Fibroblast of the aortic adventitia (primary cell): ENCODE data around the gene MAD1L1. TPM values are rescaled to one million over a fixed set of nuclear protein-coding genes. Genes with fewer than 3 reads are reported as not detected.

Experiments
- DNase-seq: peaks from one replicate; pipeline ENCODE4 v3.0.0-alpha.2; 2010; ENCODE audit warnings: low read depth
- H3K4me3 ChIP-seq: 2 replicates; pipeline ENCODE4 v1.5.1; 2011; ENCODE audit warnings: low read depth, mild to moderate bottlenecking, control low read depth, low read length, moderate library complexity
- total RNA-seq: library from RNA; depleted of rRNA; stranded (reverse); fragments of >200 nt; gene quantifications from 2 replicates; pipeline ENCODE4 v1.2.3, GENCODE V29; 2012; ENCODE audit warnings: low replicate concordance
- TF ChIP-seq, protein P1 (sequence below): IDR thresholded peaks from 2 replicates; pipeline ENCODE4 v1.5.1; 2011; ENCODE audit warnings: mild to moderate bottlenecking, low read length, control low read depth, inconsistent platforms; ENCODE audit not compliant: insufficient read depth

The MAD1L1 gene
- total RNA-seq, 1 donor: 22.9 TPM

DNA sequence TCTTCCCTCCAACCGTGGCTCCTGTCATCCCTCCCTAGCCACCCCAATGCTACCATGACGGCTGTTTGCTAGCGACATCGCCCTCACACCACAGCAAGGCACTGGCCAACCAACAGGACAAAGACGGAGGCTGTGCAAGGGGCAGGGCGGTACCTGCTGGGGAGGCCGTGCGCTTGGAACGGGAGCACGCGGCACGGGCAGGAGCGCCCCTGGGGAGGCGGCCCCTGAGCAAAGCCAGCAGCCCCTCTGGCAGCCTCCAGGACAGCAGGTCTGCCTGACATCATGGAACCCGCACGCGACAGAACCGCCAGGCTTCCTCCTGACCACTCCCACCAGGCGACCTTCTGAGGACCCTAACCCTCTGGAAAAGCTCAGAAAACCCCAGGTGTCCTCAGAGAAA lies 12.7 kb downstream of the MAD1L1 start:
- TF ChIP-seq, protein P1, sequence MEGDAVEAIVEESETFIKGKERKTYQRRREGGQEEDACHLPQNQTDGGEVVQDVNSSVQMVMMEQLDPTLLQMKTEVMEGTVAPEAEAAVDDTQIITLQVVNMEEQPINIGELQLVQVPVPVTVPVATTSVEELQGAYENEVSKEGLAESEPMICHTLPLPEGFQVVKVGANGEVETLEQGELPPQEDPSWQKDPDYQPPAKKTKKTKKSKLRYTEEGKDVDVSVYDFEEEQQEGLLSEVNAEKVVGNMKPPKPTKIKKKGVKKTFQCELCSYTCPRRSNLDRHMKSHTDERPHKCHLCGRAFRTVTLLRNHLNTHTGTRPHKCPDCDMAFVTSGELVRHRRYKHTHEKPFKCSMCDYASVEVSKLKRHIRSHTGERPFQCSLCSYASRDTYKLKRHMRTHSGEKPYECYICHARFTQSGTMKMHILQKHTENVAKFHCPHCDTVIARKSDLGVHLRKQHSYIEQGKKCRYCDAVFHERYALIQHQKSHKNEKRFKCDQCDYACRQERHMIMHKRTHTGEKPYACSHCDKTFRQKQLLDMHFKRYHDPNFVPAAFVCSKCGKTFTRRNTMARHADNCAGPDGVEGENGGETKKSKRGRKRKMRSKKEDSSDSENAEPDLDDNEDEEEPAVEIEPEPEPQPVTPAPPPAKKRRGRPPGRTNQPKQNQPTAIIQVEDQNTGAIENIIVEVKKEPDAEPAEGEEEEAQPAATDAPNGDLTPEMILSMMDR: no peak
- no peak for DNase-seq
- no peak overlapping the region for H3K4me3 ChIP-seq

DNA sequence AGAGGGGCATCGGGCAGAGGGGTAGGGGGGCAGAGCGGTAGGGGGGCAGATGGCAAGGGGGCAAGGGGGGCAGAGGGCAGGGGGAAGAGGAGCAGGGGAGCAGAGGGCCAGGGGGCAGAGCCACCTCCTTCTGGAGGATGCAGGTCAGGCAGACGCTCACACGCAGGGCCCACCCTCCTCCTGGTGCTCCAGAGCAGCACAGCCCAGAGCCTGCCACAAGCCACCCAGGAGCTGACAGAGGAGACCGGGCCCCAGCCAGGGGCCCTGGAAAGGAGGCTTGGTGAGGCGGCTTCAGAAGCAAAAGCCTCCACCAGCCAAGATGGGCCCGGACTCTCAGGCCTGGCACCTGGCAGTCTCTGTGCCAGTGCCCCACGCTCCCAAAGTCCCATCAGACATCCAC lies 13.1 kb downstream of the MAD1L1 start:
- no peak overlapping the region for H3K4me3 ChIP-seq
- TF ChIP-seq, protein P1: no peak
- no peak for DNase-seq

DNA sequence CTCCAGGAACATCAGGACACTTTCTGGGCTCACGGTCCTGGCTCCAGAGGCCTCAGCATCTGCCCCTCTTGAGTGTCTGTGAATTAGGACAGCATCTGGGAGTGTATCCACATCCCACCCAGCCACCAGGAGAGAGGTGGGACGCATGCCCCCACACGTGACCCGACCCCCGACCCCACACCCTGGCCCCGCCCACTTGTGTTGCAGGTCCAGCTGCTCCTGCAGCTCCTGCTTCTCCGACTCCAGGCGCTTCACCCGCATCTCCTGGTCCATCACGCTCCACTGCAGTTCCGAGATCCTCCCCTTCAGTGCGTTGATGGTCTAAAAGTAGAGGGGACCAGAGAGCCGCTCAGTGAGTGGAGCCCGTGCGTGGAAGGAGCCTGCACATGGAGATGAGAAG lies 13.6 kb downstream of the MAD1L1 start:
- TF ChIP-seq, protein P1: no peak
- no peak overlapping the region for H3K4me3 ChIP-seq
- DNase-seq: no peak

DNA sequence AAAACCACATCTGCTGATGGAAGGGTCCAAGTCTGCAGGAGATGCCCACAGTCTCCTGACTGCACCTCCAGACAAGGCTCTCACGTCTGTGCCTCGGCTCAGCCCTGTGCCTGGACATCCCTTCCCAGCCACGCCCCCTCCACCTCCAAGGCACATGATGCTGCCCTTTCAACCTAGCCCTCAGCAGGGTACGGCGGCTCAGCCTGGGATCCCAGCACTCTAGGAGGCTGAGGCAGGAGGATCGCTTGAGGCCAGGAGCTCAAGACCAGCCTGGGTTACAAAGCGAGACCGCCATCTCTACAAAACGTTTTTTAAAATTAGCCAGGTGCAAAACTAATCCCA lies 14.3 kb downstream of the MAD1L1 start:
- no peak overlapping the region for H3K4me3 ChIP-seq
- no peak for DNase-seq
- TF ChIP-seq, protein P1: no peak

DNA sequence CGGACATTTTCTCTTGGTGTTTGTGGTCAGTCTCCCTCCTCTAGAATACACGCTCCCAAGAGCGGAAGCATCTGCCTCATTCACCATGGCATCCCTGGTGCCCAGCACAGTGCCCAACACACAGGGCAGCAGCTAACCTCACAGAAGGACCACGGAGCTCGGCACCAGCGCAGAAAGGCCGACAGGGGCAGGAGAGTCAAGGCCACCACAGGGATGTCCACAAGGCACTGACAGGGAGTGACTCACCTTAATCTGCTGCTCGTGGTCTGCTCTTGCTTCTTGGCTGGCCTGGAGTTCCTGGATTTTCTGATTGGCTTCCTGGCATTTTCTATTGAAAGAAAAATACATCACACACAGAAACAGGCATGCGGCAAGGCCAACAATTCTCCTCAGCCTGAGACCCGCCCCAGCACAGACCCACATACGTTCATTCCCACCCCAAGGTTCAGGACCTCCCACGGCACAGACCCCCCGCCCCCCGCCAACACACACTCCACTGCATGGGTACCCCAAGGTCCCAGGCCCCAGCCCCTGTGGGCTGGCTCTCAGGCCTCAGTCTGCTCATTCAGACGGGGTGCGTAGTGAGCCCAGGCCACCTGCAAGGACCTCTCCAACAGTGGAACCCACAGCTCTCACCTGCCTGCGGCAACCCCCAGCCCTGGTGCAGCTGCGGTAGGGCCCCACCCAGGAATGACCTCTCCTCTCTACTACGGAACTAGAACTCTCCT lies 14.9 kb downstream of the MAD1L1 start:
- DNase-seq: no peak
- TF ChIP-seq, protein P1: no peak
- no peak overlapping the region for H3K4me3 ChIP-seq

DNA sequence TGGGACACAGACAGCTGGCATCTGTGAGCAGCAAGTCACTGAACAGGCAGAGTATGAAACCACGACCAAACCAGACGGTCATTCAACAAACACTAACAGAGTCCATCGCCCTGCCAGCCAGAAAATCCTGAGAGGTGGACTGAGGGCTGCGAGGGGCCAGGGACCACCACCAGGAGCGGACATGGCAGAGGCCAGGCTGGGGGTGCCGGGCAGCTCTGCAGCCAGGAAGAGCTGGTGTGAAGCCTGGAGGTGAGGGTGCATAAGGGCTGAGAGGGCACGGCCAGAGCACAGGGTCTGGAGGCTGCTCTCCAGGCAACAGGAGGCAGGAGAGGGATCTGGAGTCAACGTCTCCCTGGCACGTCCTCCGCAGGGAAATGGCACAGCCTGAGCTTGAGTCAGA lies 15.5 kb downstream of the MAD1L1 start:
- H3K4me3 ChIP-seq: no peak overlapping the region
- TF ChIP-seq, protein P1: no peak
- DNase-seq: no peak

DNA sequence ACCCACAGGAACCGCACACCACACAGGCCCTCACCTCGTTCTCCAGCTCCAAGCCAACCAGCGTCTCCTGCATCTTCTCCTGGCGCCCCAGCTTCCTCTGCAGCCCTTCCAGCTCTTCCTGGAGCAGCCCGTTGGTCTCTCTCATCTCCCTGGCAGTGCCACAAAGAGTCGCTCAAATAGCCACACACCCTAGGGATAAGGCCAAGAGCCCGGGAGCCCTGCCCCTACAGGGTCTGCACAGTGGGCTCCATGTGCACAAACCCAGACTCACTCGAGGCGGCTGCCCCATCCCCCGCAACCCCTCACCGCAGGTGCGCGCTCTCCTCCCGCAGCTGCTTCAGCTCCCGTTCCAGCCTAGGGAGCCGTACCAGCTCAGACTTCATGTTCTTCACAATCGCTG lies 16.9 kb downstream of the MAD1L1 start:
- DNase-seq: no peak
- TF ChIP-seq, protein P1: no peak
- H3K4me3 ChIP-seq: no peak overlapping the region
